HPDE6-E6E7 (cell line): ENCODE measurements around the gene TMEM62.

Experiments
- DNase-seq: peaks from one replicate; pipeline ENCODE4 v3.0.0; 2011; ENCODE audit warnings: missing footprints; ENCODE audit errors: extremely low spot score

The TMEM62 gene

GRCh38 chr15:43133430-43134156 is at the start of gene TMEM62:
Gene TMEM62, plus strand, starts transcription at chr15:43133586. Its CDS starts 217 bp downstream, at chr15:43133803.
- DNase-seq: peak; percentile 72

GRCh38 chr15:43085921-43086320 is 47.5 kb upstream of the TMEM62 start:
- no peak for DNase-seq

GRCh38 chr15:43086551-43086950 is 46.8 kb upstream of the TMEM62 start:
- DNase-seq: no peak

- no peak for DNase-seq
Measured at GRCh38 chr15:43091859-43092258, 41.5 kb upstream of the TMEM62 start.

- no peak for DNase-seq
Measured at GRCh38 chr15:43093026-43093425, 40.4 kb upstream of the TMEM62 start.

- no peak for DNase-seq
Measured at GRCh38 chr15:43094416-43095030, 38.9 kb upstream of the TMEM62 start.

GRCh38 chr15:43095243-43095642 is 38.1 kb upstream of the TMEM62 start:
- no peak for DNase-seq

GRCh38 chr15:43095708-43096347 is 37.6 kb upstream of the TMEM62 start:
- no peak for DNase-seq

GRCh38 chr15:43096411-43096810 is 37.0 kb upstream of the TMEM62 start:
- no peak for DNase-seq

GRCh38 chr15:43099105-43099845 is 34.1 kb upstream of the TMEM62 start:
- no peak for DNase-seq

GRCh38 chr15:43100971-43101370 is 32.4 kb upstream of the TMEM62 start:
- DNase-seq: peak; percentile 51

- DNase-seq: no peak
Measured at GRCh38 chr15:43102187-43102586, 31.2 kb upstream of the TMEM62 start.

- DNase-seq: peak; percentile 13
Measured at GRCh38 chr15:43103907-43104306, 29.5 kb upstream of the TMEM62 start.

GRCh38 chr15:43104426-43104825 is 29.0 kb upstream of the TMEM62 start:
- DNase-seq: peak; percentile 34

GRCh38 chr15:43105077-43105736 is 28.2 kb upstream of the TMEM62 start:
- peak; percentile 13 for DNase-seq

GRCh38 chr15:43105778-43106485 is 27.5 kb upstream of the TMEM62 start, which contains the start of gene UBR1:
Gene UBR1, minus strand, starts transcription at chr15:43106038. Its CDS starts 16 bp downstream, at chr15:43106022.
- peak; percentile 65 for DNase-seq

GRCh38 chr15:43106486-43106829 is 26.9 kb upstream of the TMEM62 start:
- DNase-seq: no peak

GRCh38 chr15:43107751-43108150 is 25.6 kb upstream of the TMEM62 start:
- DNase-seq: no peak

GRCh38 chr15:43111354-43111753 is 22.0 kb upstream of the TMEM62 start:
- DNase-seq: no peak

GRCh38 chr15:43118286-43118685 is 15.1 kb upstream of the TMEM62 start:
- no peak for DNase-seq

GRCh38 chr15:43118829-43119228 is 14.6 kb upstream of the TMEM62 start:
- no peak for DNase-seq
